Kidney (tissue), 22 donors: ENCODE measurements around the gene TCN2. TPM values are rescaled to one million over a fixed set of nuclear protein-coding genes. Genes with fewer than 3 reads are reported as not detected.
"Not testable (repeated sequence)": the region's sequence is repeated elsewhere in the genome, so short reads cannot be mapped to it uniquely, and the experiment has no call there.

Experiments
- DNase-seq, 5 donors: peaks; one replicate each; pipeline ENCODE4 v3.0.0-alpha.2; 2013 to 2020
- FAIRE-seq: peaks from 2 replicates; lab custom pipeline; 2012; peaks lifted over from hg19 to GRCh38; lab: Jason Lieb, UNC
- H3K27ac ChIP-seq, 2 donors: one replicate each; pipeline ENCODE4 v1.7.0; 2013; ENCODE audit warnings: low read depth in 2 of 2, low read length in 2 of 2, inconsistent platforms in 1 of 2
- H3K27me3 ChIP-seq: one replicate; pipeline ENCODE4 v1.7.1; 2013; ENCODE audit warnings: low read length, inconsistent platforms; ENCODE audit not compliant: control insufficient read depth, insufficient read depth
- H3K36me3 ChIP-seq, 3 donors: one replicate each; pipeline versions ENCODE4 v1.7.0 to v1.7.1; 2013; ENCODE audit warnings: low read length in 3 of 3, control low read depth in 1 of 3, inconsistent platforms in 1 of 3; ENCODE audit not compliant: insufficient read depth in 3 of 3, control insufficient read depth in 2 of 3
- H3K4me1 ChIP-seq, 3 donors: one replicate each; pipeline versions ENCODE4 v1.7.0 to v1.7.1; 2013; ENCODE audit warnings: low read length in 3 of 3, inconsistent platforms in 1 of 3, low read depth in 1 of 3; ENCODE audit not compliant: control insufficient read depth in 2 of 3, insufficient read depth in 2 of 3
- H3K4me3 ChIP-seq, 3 donors: one replicate each; pipeline versions ENCODE4 v1.7.0 to v1.8.1; 2013; ENCODE audit warnings: low read length in 3 of 3, control low read depth in 1 of 3, inconsistent platforms in 1 of 3
- H3K9ac ChIP-seq, 3 donors: one replicate each; pipeline versions ENCODE4 v1.7.0 to v1.7.1; 2013; ENCODE audit warnings: low read length in 3 of 3, control low read depth in 1 of 3, inconsistent platforms in 1 of 3
- H3K9me3 ChIP-seq, 3 donors: one replicate each; pipeline versions ENCODE4 v1.7.0 to v1.7.1; 2013; ENCODE audit warnings: low read length in 3 of 3, control low read depth in 1 of 3, inconsistent platforms in 1 of 3; ENCODE audit not compliant: control insufficient read depth in 2 of 3, insufficient read depth in 1 of 3
- CTCF ChIP-seq: IDR thresholded peaks from 3 replicates; pipeline ENCODE4 v1.5.1; 2012; ENCODE audit warnings: mild to moderate bottlenecking, moderate library complexity, borderline replicate concordance; ENCODE audit not compliant: insufficient read depth; ENCODE audit errors: extremely low read depth
- intact Hi-C: fragments of 100-400 bp; cut with DNase I; formaldehyde crosslinking; loops from one replicate; pipeline ENCODE4 v1.11.1; 2022
- long read RNA-seq, 10 donors: library from polyadenylated mRNA in 1 of 10; unstranded in 1 of 10; transcript quantifications; one replicate each; pipeline ENCODE4 v2.0.0 and lab custom pipeline, GENCODE V29; 2021 to 2026
- polyA plus RNA-seq: library from polyadenylated mRNA; stranded (reverse); fragments of 350-450 nt; fragmentation: Illumina TruSeq; extraction: RNeasy Lipid Tissue Mini Kit (QIAGEN cat#74804); gene quantifications from one replicate; pipeline ENCODE4 v1.2.3, GENCODE V29; 2014; ENCODE audit warnings: low read depth, low replicate concordance; ENCODE audit not compliant: insufficient read depth
- total RNA-seq: library from RNA; stranded (reverse); fragmentation: NEBNext Ultra II Directional; extraction: Animal tissue kit (Norgen Biotek cat#: 25700); gene quantifications from one replicate; pipeline ENCODE4 v1.2.1, GENCODE V29; 2021
- donor health status: control.
- donor health status: control.
- donor health status: control.
- donor health status: control.
- donor health status: control.
- donor health status: DM: yes; HTN: yes; CAD: no.
- donor health status: Normal renal cell carcinoma (clear cell type).

Gene TCN2
- total RNA-seq: 71.3 TPM
- 174 TPM for polyA plus RNA-seq
- long read RNA-seq, donor 1, transcript TCN2-201 (9 exons, 2,535 nt): major isoform, 7 of 19 reads
- long read RNA-seq, donor 1, partial matches to known transcripts: 8 of 19 reads
- long read RNA-seq, donor 1, other reads (novel, unspliced or antisense): 0 of 19 reads
- long read RNA-seq, donor 2, transcript TCN2-201 (9 exons, 2,535 nt): major isoform, 17 of 20 reads
- long read RNA-seq, donor 2, partial matches to known transcripts: 0 of 20 reads
- long read RNA-seq, donor 2, other reads (novel, unspliced or antisense): 0 of 20 reads
- long read RNA-seq, donor 3, transcript TCN2-201 (9 exons, 2,535 nt): major isoform, 27 of 41 reads
- long read RNA-seq, donor 3, partial matches to known transcripts: 10 of 41 reads
- long read RNA-seq, donor 3, other reads (novel, unspliced or antisense): 0 of 41 reads
- long read RNA-seq, donor 4, transcript TCN2-201 (9 exons, 2,535 nt): major isoform, 13 of 14 reads
- long read RNA-seq, donor 4, partial matches to known transcripts: 0 of 14 reads
- long read RNA-seq, donor 4, other reads (novel, unspliced or antisense): 0 of 14 reads
- long read RNA-seq, donor 5, partial matches to known transcripts: 0 of 2 reads
- long read RNA-seq, donor 5, other reads (novel, unspliced or antisense): 0 of 2 reads
- long read RNA-seq, donor 6, transcript TCN2-201 (9 exons, 2,535 nt): major isoform, 10 of 20 reads
- long read RNA-seq, donor 6, partial matches to known transcripts: 7 of 20 reads
- long read RNA-seq, donor 6, other reads (novel, unspliced or antisense): 0 of 20 reads
- long read RNA-seq, donor 7, transcript TCN2-201 (9 exons, 2,535 nt): major isoform, 27 of 45 reads
- long read RNA-seq, donor 7, partial matches to known transcripts: 10 of 45 reads
- long read RNA-seq, donor 7, other reads (novel, unspliced or antisense): 4 of 45 reads
- long read RNA-seq, donor 8, transcript TCN2-201 (9 exons, 2,535 nt): major isoform, 7 of 18 reads
- long read RNA-seq, donor 8, partial matches to known transcripts: 10 of 18 reads
- long read RNA-seq, donor 8, other reads (novel, unspliced or antisense): 0 of 18 reads
- long read RNA-seq, donor 9, transcript TCN2-201 (9 exons, 2,535 nt): major isoform, 6 of 9 reads
- long read RNA-seq, donor 9, partial matches to known transcripts: 0 of 9 reads
- long read RNA-seq, donor 9, other reads (novel, unspliced or antisense): 0 of 9 reads
- long read RNA-seq, donor 10, transcript TCN2-201 (9 exons, 2,535 nt): major isoform, 12 of 28 reads
- long read RNA-seq, donor 10, partial matches to known transcripts: 15 of 28 reads
- long read RNA-seq, donor 10, other reads (novel, unspliced or antisense): 0 of 28 reads

- Histone ChIP-seq H3K27me3 (no peaks in the 10 kb centered on the region), H3K36me3 (peaks cover 0 to 5% (median 0%) of the 10 kb centered on the region in 3 donors), H3K9ac (peak within 1 kb of the TSS; percentile 70 to 75 (median 73)), H3K4me3 (peak within 1 kb of the TSS; percentile 74 to 94 (median 80)), H3K27ac (peak within 1 kb of the TSS; percentile 84 to 88), H3K9me3 (no peaks in the 10 kb centered on the region), H3K4me1 (peaks cover 3 to 23% (median 11%) of the 10 kb centered on the region in 3 donors)
- intact Hi-C loops: no loop called here
- DNase-seq (peak; percentile 91 to 94 (median 92)), FAIRE-seq (no peak)
- no peak for TF ChIP-seq CTCF
Measured at GRCh38 chr22:30606455-30607299, at the start of gene TCN2. TSS of gene TCN2 (plus strand) at chr22:30607174. CDS start at chr22:30607332, 158 bp downstream.

DNA sequence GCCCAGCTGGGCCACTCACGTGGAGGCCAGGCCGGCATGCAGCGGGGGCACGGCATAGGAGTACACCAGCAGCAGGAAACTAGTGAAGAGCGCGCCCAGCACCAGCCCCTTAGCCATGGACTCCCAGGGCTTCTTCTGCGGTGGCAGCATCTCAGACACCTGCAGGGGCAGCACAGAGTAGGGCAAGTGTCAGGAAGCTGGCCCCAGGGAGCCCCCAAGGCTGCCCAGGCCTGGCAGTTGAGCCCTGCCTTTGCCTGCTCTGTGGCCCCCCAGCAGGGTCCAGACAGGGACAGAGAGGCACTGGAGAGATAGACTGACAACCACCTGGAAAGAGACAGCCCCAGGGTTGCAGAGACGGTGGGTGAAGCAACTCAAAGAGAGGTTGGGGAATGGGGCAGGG, 49.7 kb upstream of the TCN2 start:
- Histone ChIP-seq H3K4me3 (no peak overlapping the region), H3K27ac (no peak overlapping the region), H3K27me3 (no peaks in the 10 kb centered on the region), H3K36me3 (peaks cover 0 to 3% (median 0%) of the 10 kb centered on the region in 3 donors), H3K9me3 (no peaks in the 10 kb centered on the region), H3K9ac (no peak overlapping the region), H3K4me1 (peaks cover 0 to 7% (median 5%) of the 10 kb centered on the region in 3 donors)
- intact Hi-C loops: no loop called here
- TF ChIP-seq CTCF: no peak
- DNase-seq (no peak), FAIRE-seq (no peak)

DNA sequence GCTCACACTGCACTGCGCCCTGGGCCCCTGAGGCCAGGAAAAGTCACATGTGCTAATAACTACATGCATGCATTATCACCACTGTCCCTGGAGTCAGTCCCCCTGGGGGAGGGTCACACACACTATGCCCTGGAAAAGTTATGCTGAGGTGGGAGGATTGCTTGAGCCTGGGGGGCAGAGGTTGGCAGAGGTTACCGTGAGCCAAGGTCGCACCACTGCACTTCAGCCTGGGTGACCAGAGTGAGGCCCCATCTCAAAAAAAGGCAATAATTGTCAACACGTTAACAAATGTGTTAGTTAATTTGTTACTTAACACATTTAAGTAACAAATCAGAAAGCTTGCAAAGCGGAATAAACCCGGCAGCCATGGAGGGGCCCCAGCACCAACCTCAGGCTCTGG, 47.1 kb upstream of the TCN2 start:
- no peak for TF ChIP-seq CTCF
- H3K27me3 ChIP-seq: no peaks in the 10 kb centered on the region
- FAIRE-seq (no peak), DNase-seq (peak in 4 of 5 donors; percentile 43 to 62 (median 56))
- no peaks in the 10 kb centered on the region for H3K9me3 ChIP-seq
- H3K36me3 ChIP-seq: no peaks in the 10 kb centered on the region
- H3K4me3 ChIP-seq: peak overlapping the region in 1 of 3 donors; percentile 29
- intact Hi-C loops: no loop called here
- peak overlapping the region in 1 of 3 donors; percentile 15 for H3K9ac ChIP-seq
- peak overlapping the region; percentile 47 to 65 for H3K27ac ChIP-seq
- H3K4me1 ChIP-seq: peaks cover 0 to 11% (median 9%) of the 10 kb centered on the region in 3 donors

GRCh38 chr22:30560643-30561202, 46.3 kb upstream of the TCN2 start:
- peak overlapping the region; percentile 60 to 65 for H3K27ac ChIP-seq
- H3K4me1 ChIP-seq: peaks cover 0 to 17% (median 13%) of the 10 kb centered on the region in 3 donors
- H3K9me3 ChIP-seq, H3K4me3 ChIP-seq, DNase-seq, intact Hi-C loops, FAIRE-seq, H3K36me3 ChIP-seq, H3K27me3 ChIP-seq, H3K9ac ChIP-seq: not testable (repeated sequence)
